K562 (cell line): ENCODE measurements around the gene MTG2. TPM values are rescaled to one million over a fixed set of nuclear protein-coding genes. Genes with fewer than 3 reads are reported as not detected.
"Not testable (repeated sequence)": the region's sequence is repeated elsewhere in the genome, so short reads cannot be mapped to it uniquely, and the experiment has no call there.

Experiments
- ATAC-seq: fragments of 200-7000 bp; cut with Tn5 transposase; 3 replicates; pipeline ENCODE4 v1.9.1; 2020; ENCODE audit warnings: moderate library complexity
- BruUV-seq: library from RNA; stranded (reverse); fragments of 400-500 nt; replicated peaks from 2 replicates; lab custom pipeline; 2021; lab: Mats Ljungman, UMichigan
- CTCF ChIA-PET: fragments of 300-600 bp; formaldehyde crosslinking; extraction: SDS; loops from one replicate; lab custom pipeline; 2021; ENCODE audit warnings: low intra/inter-chr PET ratio; lab: Yijun Ruan, JAX
- POLR2A ChIA-PET: fragments of 300-600, 350-650 bp; sonication (Branson Sonifier 250); formaldehyde crosslinking; extraction: SDS; loops from one replicate; lab custom pipeline; 2021; ENCODE audit warnings: antibody characterized with exemption, inconsistent platforms; lab: Yijun Ruan, JAX
- DNase-seq, 4 experiments: peaks; one replicate each; pipeline versions ENCODE4 v3.0.0 to v3.0.0-alpha.2; 2011 to 2018; ENCODE audit warnings: low spot score in 3 of 4, mixed read lengths in 3 of 4; ENCODE audit errors: extremely low read depth in 1 of 4
- FAIRE-seq: peaks from 2 replicates; lab custom pipeline; 2011; peaks lifted over from hg19 to GRCh38; lab: Jason Lieb, UNC
- H2AFZ ChIP-seq: 2 replicates; pipeline ENCODE4 v1.6.0; 2011; ENCODE audit warnings: low read depth, low read length, control low read depth, inconsistent platforms
- H3K27ac ChIP-seq: fragments of 200-600 bp; 3 replicates; pipeline ENCODE4 v1.8.0; 2011; ENCODE audit warnings: low read depth, mild to moderate bottlenecking, control low read depth, inconsistent platforms, low read length, moderate library complexity, mixed read lengths; ENCODE audit errors: extremely low read depth
- H3K27me3 ChIP-seq, 2 experiments: fragments of 300-600 bp in 1 of 2; 2 replicates in 1 of 2; 3 replicates in 1 of 2; pipeline versions ENCODE4 v1.6.0 to v1.8.0; 2011; ENCODE audit warnings: inconsistent platforms in 2 of 2, low read length in 2 of 2, mild to moderate bottlenecking in 1 of 2, mixed read lengths in 1 of 2, moderate library complexity in 1 of 2; ENCODE audit not compliant: control insufficient read depth in 2 of 2, insufficient read depth in 2 of 2
- H3K36me3 ChIP-seq: fragments of 300-600 bp; 3 replicates; pipeline ENCODE4 v1.8.0; 2011; ENCODE audit warnings: mild to moderate bottlenecking, low read length, inconsistent platforms; ENCODE audit not compliant: control insufficient read depth, insufficient read depth
- H3K4me1 ChIP-seq, 2 experiments: fragments of 200-600 bp in 1 of 2; replicated peaks in 1 of 2; 2 replicates in 1 of 2; 3 replicates in 1 of 2; pipeline versions ENCODE4 v1.5.1 to v1.8.0; 2011; ENCODE audit warnings: inconsistent platforms in 2 of 2, low read length in 2 of 2, mild to moderate bottlenecking in 1 of 2, mixed read lengths in 1 of 2, moderate library complexity in 1 of 2; ENCODE audit not compliant: control insufficient read depth in 2 of 2, insufficient read depth in 2 of 2
- H3K4me2 ChIP-seq: 2 replicates; pipeline ENCODE4 v1.6.1; 2011; ENCODE audit warnings: low read length, control low read depth, inconsistent platforms, mixed read lengths; ENCODE audit not compliant: insufficient read depth
- H3K4me3 ChIP-seq: fragments of 200-600 bp; sonication (generic), shearing (Covaris generic); 2 replicates; pipeline ENCODE4 v1.5.1; 2016; ENCODE audit warnings: control low read depth, inconsistent platforms
- H3K79me2 ChIP-seq: fragments of 200-600 bp; 3 replicates; pipeline ENCODE4 v1.8.0; 2011; ENCODE audit warnings: low read length, inconsistent platforms; ENCODE audit not compliant: control insufficient read depth, insufficient read depth
- H3K9ac ChIP-seq, 2 experiments: 2 replicates each; pipeline versions ENCODE4 v1.6.0 to v1.6.1; 2011; ENCODE audit warnings: low read depth in 2 of 2, low read length in 2 of 2, control low read depth in 1 of 2, inconsistent platforms in 1 of 2, mild to moderate bottlenecking in 1 of 2, mixed read lengths in 1 of 2; ENCODE audit not compliant: insufficient read depth in 1 of 2
- H3K9me1 ChIP-seq: one replicate; pipeline ENCODE4 v1.6.0; 2011; ENCODE audit warnings: inconsistent platforms, mild to moderate bottlenecking, low read length, moderate library complexity; ENCODE audit not compliant: control insufficient read depth, insufficient read depth
- H3K9me3 ChIP-seq: replicated peaks from 2 replicates; pipeline ENCODE4 v1.5.1; 2011; ENCODE audit warnings: low read depth, low read length, inconsistent platforms; ENCODE audit not compliant: control insufficient read depth, insufficient read depth
- H4K20me1 ChIP-seq: replicated peaks from 2 replicates; pipeline ENCODE4 v1.6.1; 2011; ENCODE audit warnings: low read length, inconsistent platforms, mixed read lengths; ENCODE audit not compliant: control insufficient read depth, insufficient read depth
- DMBX1 ChIP-seq: fragments of 250-450 bp; sonication (Bioruptor Pico); IDR thresholded peaks from 2 replicates; pipeline ENCODE4 v1.8.0; 2022; ENCODE audit warnings: inconsistent platforms, mild to moderate bottlenecking, moderate library complexity, borderline replicate concordance
- KAT8 ChIP-seq: fragments of 450-650 bp; IDR thresholded peaks from 2 replicates; pipeline ENCODE4 v1.6.1; 2016; ENCODE audit warnings: low read depth, mild to moderate bottlenecking
- TRIM24 ChIP-seq, 2 experiments: fragments of 450-650 bp; IDR thresholded peaks; 2 replicates each; pipeline ENCODE4 v1.6.1; 2016
- XRCC5 ChIP-seq: fragments of 200-400 bp; formaldehyde crosslinking; IDR thresholded peaks from 2 replicates; pipeline ENCODE4 v1.6.1; 2017; ENCODE audit warnings: low read depth, mild to moderate bottlenecking, low read length
- WGBS: fragments of 100-300 bp; shearing (Covaris generic); methylation state at CpG from one replicate; pipeline ENCODE4 v1.1.6; 2016; ENCODE audit warnings: low coverage, mixed read lengths; ENCODE audit not compliant: insufficient coverage; ENCODE audit errors: missing lambda C conversion rate; 5-methylcytosine and 5-hydroxymethylcytosine counted together
- in situ Hi-C: fragments of 300-500 bp; cut with MboI; formaldehyde crosslinking; loops from 4 replicates; pipeline ENCODE4 v1.15.0; 2018; ENCODE audit warnings: inconsistent platforms, mixed read lengths
- intact Hi-C: fragments of 100-400 bp; cut with micrococcal nuclease; formaldehyde crosslinking; loops from 2 replicates; pipeline ENCODE4 v1.14.2; 2022
- polyA plus RNA-seq, 8 experiments: library from polyadenylated mRNA; depleted of rRNA in 4 of 8; stranded (reverse) in 5 of 8; unstranded in 3 of 8; fragments of >200 nt; fragmentation: Nextera tagmentation in 2 of 8; fragmentation: Illumina TruSeq in 1 of 8; extraction: Ambion mirVana in 2 of 8; extraction: Trizol in 1 of 8; gene quantifications; 2 replicates each; pipeline versions ENCODE4 v1.2.1 to v1.2.3, GENCODE V29; 2011 to 2014; ENCODE audit warnings: inconsistent platforms in 1 of 8, missing spikeins in 1 of 8
- total RNA-seq, 7 experiments: library from RNA; depleted of rRNA in 6 of 7; stranded (reverse); fragments of >200 nt in 6 of 7; fragmentation: Illumina TruSeq in 2 of 7; extraction: Trizol in 2 of 7; gene quantifications; 2 replicates each; pipeline versions ENCODE4 v1.2.1 to v1.2.3, GENCODE V29; 2011 to 2021; ENCODE audit warnings: low replicate concordance in 1 of 7
- TF ChIP-seq, protein P1 (sequence below): fragments of 450-650 bp; formaldehyde crosslinking; IDR thresholded peaks from 2 replicates; pipeline ENCODE4 v1.4.0; 2022; ENCODE audit warnings: mild to moderate bottlenecking, moderate library complexity

The MTG2 gene
- total and polyA plus RNA-seq, 9 of the 15 experiments (the other 6 are each of a cell fraction or from before 2014, with no cell fraction given) = 8.7 to 67.5 (median 44.5) TPM

DNA sequence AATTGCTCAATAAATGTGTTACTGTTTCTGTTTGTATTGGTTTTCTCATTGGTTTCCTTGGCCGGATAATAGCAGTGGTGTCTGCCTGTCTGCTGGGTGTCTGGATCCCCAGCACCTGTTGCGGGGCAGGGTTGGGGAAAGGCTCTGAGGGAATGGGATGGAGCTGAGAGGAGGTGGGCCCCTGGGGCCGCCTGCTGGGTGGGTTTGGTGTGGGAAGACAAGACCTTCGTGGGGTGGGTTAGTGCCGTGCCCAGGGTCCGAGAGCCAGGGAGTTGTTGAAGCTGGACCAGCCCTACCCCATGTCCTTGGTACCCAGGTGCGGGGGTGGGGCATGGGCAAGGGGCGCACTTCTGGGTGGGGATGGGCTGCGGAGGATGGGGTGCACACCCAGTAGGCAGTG is 35.3 kb upstream of the MTG2 start:
- H3K4me2 ChIP-seq = no peak overlapping the region
- H3K4me1 ChIP-seq = peaks cover 34 to 83% of the 10 kb centered on the region in 2 experiments; a peak in 4 of 5 replicates
- DNase-seq (no peak), ATAC-seq (no peak), FAIRE-seq (no peak)
- no peak overlapping the region for H3K4me3 ChIP-seq
- peaks cover 92% of the 10 kb centered on the region for H3K79me2 ChIP-seq
- BruUV-seq = no TSS peak
- in situ Hi-C loops (no loop called here), intact Hi-C loops (loop anchor here (10.0 kb wide), 1 partner anchor 237 kb away; the partner anchor contains the start of gene RPS21)
- peaks cover 42% of the 10 kb centered on the region for H3K36me3 ChIP-seq
- H3K9me3 ChIP-seq = no peaks in the 10 kb centered on the region
- peak overlapping the region in 1 of 2 experiments; percentile 82; a peak in 2 of 4 replicates for H3K9ac ChIP-seq
- peaks cover 7% of the 10 kb centered on the region for H3K9me1 ChIP-seq
- POLR2A ChIA-PET = no interaction called here
- no peak overlapping the region for H3K27ac ChIP-seq
- WGBS = 99% methylated on average over 9 of the region's 9 CpGs
- CTCF ChIA-PET = no interaction called here
- no peaks in the 10 kb centered on the region for H3K27me3 ChIP-seq
- no peak overlapping the region for H2AFZ ChIP-seq
- peaks cover 50% of the 10 kb centered on the region for H4K20me1 ChIP-seq
- no peak for TF ChIP-seq DMBX1 (CRISPR knock-in tag)
- TF ChIP-seq, protein P1, sequence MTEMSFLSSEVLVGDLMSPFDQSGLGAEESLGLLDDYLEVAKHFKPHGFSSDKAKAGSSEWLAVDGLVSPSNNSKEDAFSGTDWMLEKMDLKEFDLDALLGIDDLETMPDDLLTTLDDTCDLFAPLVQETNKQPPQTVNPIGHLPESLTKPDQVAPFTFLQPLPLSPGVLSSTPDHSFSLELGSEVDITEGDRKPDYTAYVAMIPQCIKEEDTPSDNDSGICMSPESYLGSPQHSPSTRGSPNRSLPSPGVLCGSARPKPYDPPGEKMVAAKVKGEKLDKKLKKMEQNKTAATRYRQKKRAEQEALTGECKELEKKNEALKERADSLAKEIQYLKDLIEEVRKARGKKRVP = no peak
- no peak for TF ChIP-seq KAT8
- TF ChIP-seq TRIM24 (IDR thresholded peaks at IDR 0.05) = no peak
- no peak for TF ChIP-seq XRCC5

DNA sequence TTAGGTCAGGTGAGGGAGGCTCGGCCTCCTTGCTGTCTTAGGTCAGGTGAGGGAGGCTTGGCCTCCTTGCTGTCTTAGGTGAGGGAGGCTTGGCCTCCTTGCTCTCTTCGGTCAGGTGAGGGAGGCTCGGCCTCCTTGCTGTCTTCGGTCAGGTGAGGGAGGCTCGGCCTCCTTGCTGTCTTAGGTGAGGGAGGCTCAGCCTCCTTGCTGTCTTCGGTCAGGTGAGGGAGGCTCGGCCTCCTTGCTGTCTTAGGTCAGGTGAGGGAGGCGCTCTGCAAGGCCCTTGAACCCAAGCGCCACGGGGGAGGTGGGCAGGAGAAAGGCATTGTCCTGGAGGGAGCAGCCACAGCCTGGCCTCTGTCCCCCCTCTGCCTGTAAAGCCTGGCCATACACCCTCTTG is 34.4 kb upstream of the MTG2 start:
- Histone ChIP-seq H4K20me1 (peaks cover 50% of the 10 kb centered on the region), H3K4me1 (peaks cover 34 to 78% of the 10 kb centered on the region in 2 experiments; a peak in 4 of 5 replicates), H3K79me2 (peaks cover 94% of the 10 kb centered on the region), H3K9ac (0 out of 4 replicates have a peak overlapping the region, but pooled peaks of 1 of the 2 experiments have one; percentile 65), H3K36me3 (peaks cover 51% of the 10 kb centered on the region)
- H3K27ac ChIP-seq, ATAC-seq, H3K9me3 ChIP-seq, H3K4me3 ChIP-seq, FAIRE-seq, H3K4me2 ChIP-seq, H3K9me1 ChIP-seq, H3K27me3 ChIP-seq, in situ Hi-C loops, CTCF ChIA-PET, DNase-seq, H2AFZ ChIP-seq, BruUV-seq: not testable (repeated sequence)
- POLR2A ChIA-PET = interaction anchor here (0.6 kb wide), 1 partner anchor 119 kb away, joined by 3 read pairs; no protein-coding TSS in a partner anchor
- 96% methylated on average over 8 of the region's 10 CpGs for WGBS
- intact Hi-C loops = loop anchor here (10.0 kb wide), 1 partner anchor 236 kb away; the partner anchor contains the start of gene RPS21
